Measurements from ENCODE around the gene HTR4.

The HTR4 gene

GRCh38 chr5:148488757-148489156 lies 165.6 kb downstream of the HTR4 start:
- DNase-seq (ENCODE audit: low spot score): no peak
- H4K8ac ChIP-seq (ENCODE audit: low read depth, low read length): no peak overlapping the region
- no CpG with 5 or more reads among the region's 2 CpGs for WGBS, 2 donors (ENCODE audit: extremely low coverage in 2 of 2, insufficient read length in 2 of 2, insufficient replicate concordance in 1 of 2)
- H2BK120ac ChIP-seq (ENCODE audit: low read depth, low read length): no peak overlapping the region
- no peak overlapping the region for H3K4ac ChIP-seq (ENCODE audit: low read length)
- H2BK5ac ChIP-seq (ENCODE audit: low read length): no peak overlapping the region
- H4K91ac ChIP-seq (ENCODE audit: low read depth, low read length, poor library complexity): no peak overlapping the region
- no peak overlapping the region for H2BK12ac ChIP-seq (ENCODE audit: low read length)
- no peak overlapping the region for H2AFZ ChIP-seq (ENCODE audit: low read length)
- H3K27me3 ChIP-seq (ENCODE audit: control insufficient read depth in 3 of 3, insufficient read depth in 3 of 3, low read depth in 1 of 3, low read length in 3 of 3): peaks cover 0 to 8% (median 0%) of the 10 kb centered on the region in 3 experiments
- H3K14ac ChIP-seq (ENCODE audit: low read length): no peak overlapping the region
- H3K23ac ChIP-seq (ENCODE audit: low read depth, low read length, poor library complexity): no peak overlapping the region
- no peak overlapping the region for H2BK15ac ChIP-seq (ENCODE audit: low read length)
- no peaks in the 10 kb centered on the region for H3K79me1 ChIP-seq (ENCODE audit: low read depth, low read length)
- no peak overlapping the region for H3K9ac ChIP-seq (ENCODE audit: low read depth, low read length, poor library complexity)
- no peak overlapping the region for H3K27ac ChIP-seq (replicated peaks; ENCODE audit: low read length)
- no peaks in the 10 kb centered on the region for H3K36me3 ChIP-seq (replicated peaks in 1 of 2; ENCODE audit: control insufficient read depth in 2 of 2, insufficient read depth in 2 of 2, low read length in 2 of 2)
- no peaks in the 10 kb centered on the region for H3K9me3 ChIP-seq (replicated peaks in 1 of 2; ENCODE audit: control insufficient read depth in 2 of 2, insufficient read depth in 1 of 2, low read depth in 1 of 2, low read length in 2 of 2)
- no peak overlapping the region for H3K18ac ChIP-seq (ENCODE audit: low read length)
- no peak overlapping the region for H2AK5ac ChIP-seq (ENCODE audit: low read depth, low read length)
- H3K4me1 ChIP-seq (ENCODE audit: control insufficient read depth in 2 of 2, insufficient read depth in 1 of 2, low read depth in 1 of 2, low read length in 2 of 2): no peaks in the 10 kb centered on the region
- no peak overlapping the region for H3K4me2 ChIP-seq (ENCODE audit: insufficient read depth, low read length, poor library complexity, severe bottlenecking)
- no peak overlapping the region for H3K4me3 ChIP-seq (ENCODE audit: low read length in 2 of 2)

- H3K36me3 ChIP-seq (replicated peaks in 1 of 2; ENCODE audit: control insufficient read depth in 2 of 2, insufficient read depth in 2 of 2, low read length in 2 of 2): no peaks in the 10 kb centered on the region
- no peak overlapping the region for H3K23ac ChIP-seq (ENCODE audit: low read depth, low read length, poor library complexity)
- H4K91ac ChIP-seq (ENCODE audit: low read depth, low read length, poor library complexity): no peak overlapping the region
- no peak overlapping the region for H3K4ac ChIP-seq (ENCODE audit: low read length)
- DNase-seq (ENCODE audit: low spot score): no peak
- H2AFZ ChIP-seq (ENCODE audit: low read length): no peak overlapping the region
- peaks cover 0 to 5% (median 0%) of the 10 kb centered on the region in 3 experiments for H3K27me3 ChIP-seq (ENCODE audit: control insufficient read depth in 3 of 3, insufficient read depth in 3 of 3, low read depth in 1 of 3, low read length in 3 of 3)
- H2BK5ac ChIP-seq (ENCODE audit: low read length): no peak overlapping the region
- H3K9ac ChIP-seq (ENCODE audit: low read depth, low read length, poor library complexity): no peak overlapping the region
- H2BK120ac ChIP-seq (ENCODE audit: low read depth, low read length): no peak overlapping the region
- H2AK5ac ChIP-seq (ENCODE audit: low read depth, low read length): no peak overlapping the region
- H3K4me1 ChIP-seq (ENCODE audit: control insufficient read depth in 2 of 2, insufficient read depth in 1 of 2, low read depth in 1 of 2, low read length in 2 of 2): peaks cover 2 to 8% of the 10 kb centered on the region in 2 donors
- no peak overlapping the region for H3K4me3 ChIP-seq (ENCODE audit: low read length in 2 of 2)
- no peak overlapping the region for H3K27ac ChIP-seq (replicated peaks; ENCODE audit: low read length)
- H2BK12ac ChIP-seq (ENCODE audit: low read length): no peak overlapping the region
- no peaks in the 10 kb centered on the region for H3K9me3 ChIP-seq (replicated peaks in 1 of 2; ENCODE audit: control insufficient read depth in 2 of 2, insufficient read depth in 1 of 2, low read depth in 1 of 2, low read length in 2 of 2)
- H3K4me2 ChIP-seq (ENCODE audit: insufficient read depth, low read length, poor library complexity, severe bottlenecking): no peak overlapping the region
- H3K79me1 ChIP-seq (ENCODE audit: low read depth, low read length): no peaks in the 10 kb centered on the region
- no CpG with 5 or more reads among the region's 3 CpGs for WGBS, 2 donors (ENCODE audit: extremely low coverage in 2 of 2, insufficient read length in 2 of 2, insufficient replicate concordance in 1 of 2)
- H3K14ac ChIP-seq (ENCODE audit: low read length): no peak overlapping the region
- no peak overlapping the region for H2BK15ac ChIP-seq (ENCODE audit: low read length)
- no peak overlapping the region for H4K8ac ChIP-seq (ENCODE audit: low read depth, low read length)
- H3K18ac ChIP-seq (ENCODE audit: low read length): no peak overlapping the region
These were observed 167.9 kb downstream of the HTR4 start for GRCh38 chr5:148486456-148486855.

- Histone ChIP-seq H3K27me3 (ENCODE audit: control insufficient read depth in 3 of 3, insufficient read depth in 3 of 3, low read depth in 1 of 3, low read length in 3 of 3) (peaks cover 0 to 5% (median 0%) of the 10 kb centered on the region in 3 experiments), H4K8ac (ENCODE audit: low read depth, low read length) (no peak overlapping the region), H2BK15ac (ENCODE audit: low read length) (no peak overlapping the region), H3K4me1 (ENCODE audit: control insufficient read depth in 2 of 2, insufficient read depth in 1 of 2, low read depth in 1 of 2, low read length in 2 of 2) (peaks cover 2 to 11% of the 10 kb centered on the region in 2 donors), H3K9ac (ENCODE audit: low read depth, low read length, poor library complexity) (no peak overlapping the region), H3K27ac (replicated peaks; ENCODE audit: low read length) (no peak overlapping the region), H2BK12ac (ENCODE audit: low read length) (no peak overlapping the region), H2BK5ac (ENCODE audit: low read length) (no peak overlapping the region), H2AK5ac (ENCODE audit: low read depth, low read length) (no peak overlapping the region), H4K91ac (ENCODE audit: low read depth, low read length, poor library complexity) (no peak overlapping the region), H2AFZ (ENCODE audit: low read length) (no peak overlapping the region), H3K36me3 (replicated peaks in 1 of 2; ENCODE audit: control insufficient read depth in 2 of 2, insufficient read depth in 2 of 2, low read length in 2 of 2) (no peaks in the 10 kb centered on the region), H3K4me3 (ENCODE audit: low read length in 2 of 2) (no peak overlapping the region), H3K9me3 (replicated peaks in 1 of 2; ENCODE audit: control insufficient read depth in 2 of 2, insufficient read depth in 1 of 2, low read depth in 1 of 2, low read length in 2 of 2) (no peaks in the 10 kb centered on the region), H3K14ac (ENCODE audit: low read length) (no peak overlapping the region), H3K4ac (ENCODE audit: low read length) (no peak overlapping the region), H3K4me2 (ENCODE audit: insufficient read depth, low read length, poor library complexity, severe bottlenecking) (no peak overlapping the region), H2BK120ac (ENCODE audit: low read depth, low read length) (no peak overlapping the region), H3K18ac (ENCODE audit: low read length) (no peak overlapping the region), H3K23ac (ENCODE audit: low read depth, low read length, poor library complexity) (no peak overlapping the region), H3K79me1 (ENCODE audit: low read depth, low read length) (no peaks in the 10 kb centered on the region)
- no peak for DNase-seq (ENCODE audit: low spot score)
These were observed 169.7 kb downstream of the HTR4 start for GRCh38 chr5:148484651-148485050.

- H3K4me2 ChIP-seq (ENCODE audit: insufficient read depth, low read length, poor library complexity, severe bottlenecking): no peak overlapping the region
- no peaks in the 10 kb centered on the region for H3K36me3 ChIP-seq (replicated peaks in 1 of 2; ENCODE audit: control insufficient read depth in 2 of 2, insufficient read depth in 2 of 2, low read length in 2 of 2)
- H2BK5ac ChIP-seq (ENCODE audit: low read length): no peak overlapping the region
- H3K23ac ChIP-seq (ENCODE audit: low read depth, low read length, poor library complexity): no peak overlapping the region
- no peak overlapping the region for H2BK120ac ChIP-seq (ENCODE audit: low read depth, low read length)
- WGBS, 2 donors (ENCODE audit: extremely low coverage in 2 of 2, insufficient read length in 2 of 2, insufficient replicate concordance in 1 of 2): no CpG with 5 or more reads among the region's 3 CpGs
- no peak overlapping the region for H3K27ac ChIP-seq (replicated peaks; ENCODE audit: low read length)
- H3K9ac ChIP-seq (ENCODE audit: low read depth, low read length, poor library complexity): no peak overlapping the region
- no peak overlapping the region for H3K14ac ChIP-seq (ENCODE audit: low read length)
- no peak overlapping the region for H2AFZ ChIP-seq (ENCODE audit: low read length)
- peaks cover 2 to 11% of the 10 kb centered on the region in 2 donors for H3K4me1 ChIP-seq (ENCODE audit: control insufficient read depth in 2 of 2, insufficient read depth in 1 of 2, low read depth in 1 of 2, low read length in 2 of 2)
- peaks cover 0 to 6% (median 0%) of the 10 kb centered on the region in 3 experiments for H3K27me3 ChIP-seq (ENCODE audit: control insufficient read depth in 3 of 3, insufficient read depth in 3 of 3, low read depth in 1 of 3, low read length in 3 of 3)
- H4K8ac ChIP-seq (ENCODE audit: low read depth, low read length): no peak overlapping the region
- no peak overlapping the region for H3K4me3 ChIP-seq (ENCODE audit: low read length in 2 of 2)
- H2BK15ac ChIP-seq (ENCODE audit: low read length): no peak overlapping the region
- no peak overlapping the region for H3K18ac ChIP-seq (ENCODE audit: low read length)
- no peak overlapping the region for H2BK12ac ChIP-seq (ENCODE audit: low read length)
- no peak overlapping the region for H3K4ac ChIP-seq (ENCODE audit: low read length)
- no peak overlapping the region for H4K91ac ChIP-seq (ENCODE audit: low read depth, low read length, poor library complexity)
- no peak for DNase-seq (ENCODE audit: low spot score)
- H2AK5ac ChIP-seq (ENCODE audit: low read depth, low read length): no peak overlapping the region
- no peaks in the 10 kb centered on the region for H3K79me1 ChIP-seq (ENCODE audit: low read depth, low read length)
- H3K9me3 ChIP-seq (replicated peaks in 1 of 2; ENCODE audit: control insufficient read depth in 2 of 2, insufficient read depth in 1 of 2, low read depth in 1 of 2, low read length in 2 of 2): no peaks in the 10 kb centered on the region
These were observed 170.6 kb downstream of the HTR4 start for GRCh38 chr5:148483750-148484149.
